ENCODE measurements around the gene PFKP. TPM values are rescaled to one million over a fixed set of nuclear protein-coding genes. Genes with fewer than 3 reads are reported as not detected.

Gene PFKP
- total RNA-seq, 1 experiment from 2014 or later, result 232 TPM

DNA sequence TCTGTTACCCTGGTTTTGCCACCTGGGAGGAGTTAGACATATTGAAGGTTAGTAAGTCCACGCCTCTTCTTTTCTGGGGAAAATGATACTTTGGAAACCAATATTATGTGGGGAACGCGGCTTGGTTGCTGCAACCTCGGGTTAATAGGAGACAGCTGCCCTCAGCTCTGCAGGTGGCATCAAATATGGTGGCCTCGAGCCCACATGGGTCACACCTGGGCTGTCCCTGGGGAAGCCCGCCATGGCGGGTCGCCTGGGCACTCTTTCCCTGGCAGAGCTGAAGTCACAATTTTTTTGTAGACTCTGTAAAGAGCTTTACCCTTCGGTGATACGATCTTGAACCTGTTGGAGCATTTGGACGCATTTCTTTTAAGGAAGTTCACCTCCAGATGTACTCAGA is 2.5 kb downstream of the PFKP start:
- no peak for DNase-seq (ENCODE audit: low read depth, low spot score)
- H3K9me3 ChIP-seq (ENCODE audit: control insufficient read depth, insufficient read depth, low read depth, low read length), result no peaks in the 10 kb centered on the region
- in situ Hi-C loops (cut with HindIII; ENCODE audit: low pct_unique_long_range_greater_than_20kb, low sequenced_read_pairs), result no loop called here
- ChIA-PET CTCF (no interaction called here), POLR2A (no interaction called here)
- BruUV-seq (replicated peaks), result no TSS peak
- H3K4me3 ChIP-seq (ENCODE audit: low read depth in 2 of 2, low read length in 2 of 2), result peak overlapping the region; percentile 67 to 80
- peak overlapping the region; percentile 75 for H3K27ac ChIP-seq (ENCODE audit: low read length)
- H3K27me3 ChIP-seq (ENCODE audit: control insufficient read depth, insufficient read depth, low read length), result no peaks in the 10 kb centered on the region
- ATAC-seq, result no peak
- intact Hi-C loops (cut with micrococcal nuclease; ENCODE audit: unreplicated experiment), result no loop called here
- TF ChIP-seq SIN3A (IDR thresholded peaks at IDR 0.05; ENCODE audit: borderline replicate concordance, insufficient read depth, low read depth, low read length) (no peak), POLR2AphosphoS5 (IDR thresholded peaks at IDR 0.05; ENCODE audit: low read depth, low read length) (no peak), REST (IDR thresholded peaks at IDR 0.05; ENCODE audit: insufficient read depth in 1 of 2, low read depth in 2 of 2, low read length in 1 of 2) (no peak), TCF7L2 (IDR thresholded peaks at IDR 0.05; ENCODE audit: low read depth, low read length) (no peak)
- TF ChIP-seq, protein P1, sequence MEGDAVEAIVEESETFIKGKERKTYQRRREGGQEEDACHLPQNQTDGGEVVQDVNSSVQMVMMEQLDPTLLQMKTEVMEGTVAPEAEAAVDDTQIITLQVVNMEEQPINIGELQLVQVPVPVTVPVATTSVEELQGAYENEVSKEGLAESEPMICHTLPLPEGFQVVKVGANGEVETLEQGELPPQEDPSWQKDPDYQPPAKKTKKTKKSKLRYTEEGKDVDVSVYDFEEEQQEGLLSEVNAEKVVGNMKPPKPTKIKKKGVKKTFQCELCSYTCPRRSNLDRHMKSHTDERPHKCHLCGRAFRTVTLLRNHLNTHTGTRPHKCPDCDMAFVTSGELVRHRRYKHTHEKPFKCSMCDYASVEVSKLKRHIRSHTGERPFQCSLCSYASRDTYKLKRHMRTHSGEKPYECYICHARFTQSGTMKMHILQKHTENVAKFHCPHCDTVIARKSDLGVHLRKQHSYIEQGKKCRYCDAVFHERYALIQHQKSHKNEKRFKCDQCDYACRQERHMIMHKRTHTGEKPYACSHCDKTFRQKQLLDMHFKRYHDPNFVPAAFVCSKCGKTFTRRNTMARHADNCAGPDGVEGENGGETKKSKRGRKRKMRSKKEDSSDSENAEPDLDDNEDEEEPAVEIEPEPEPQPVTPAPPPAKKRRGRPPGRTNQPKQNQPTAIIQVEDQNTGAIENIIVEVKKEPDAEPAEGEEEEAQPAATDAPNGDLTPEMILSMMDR (IDR thresholded peaks at IDR 0.05), result no peak
- H3K4me1 ChIP-seq (ENCODE audit: control insufficient read depth, insufficient read depth, low read length), result peaks cover 47% of the 10 kb centered on the region
- H3K36me3 ChIP-seq (ENCODE audit: control insufficient read depth, insufficient read depth, low read length), result peaks cover 2% of the 10 kb centered on the region; the same call in 1 of the 2 replicates

- in situ Hi-C loops (cut with HindIII; ENCODE audit: low pct_unique_long_range_greater_than_20kb, low sequenced_read_pairs), result no loop called here
- TF ChIP-seq TCF7L2 (IDR thresholded peaks at IDR 0.05; ENCODE audit: low read depth, low read length) (no peak), POLR2AphosphoS5 (IDR thresholded peaks at IDR 0.05; ENCODE audit: low read depth, low read length) (no peak), SIN3A (IDR thresholded peaks at IDR 0.05; ENCODE audit: borderline replicate concordance, insufficient read depth, low read depth, low read length) (no peak), REST (IDR thresholded peaks at IDR 0.05; ENCODE audit: insufficient read depth in 1 of 2, low read depth in 2 of 2, low read length in 1 of 2) (no peak)
- TF ChIP-seq, protein P1 (IDR thresholded peaks at IDR 0.05), result no peak
- Histone ChIP-seq H3K27ac (ENCODE audit: low read length) (peak overlapping the region; percentile 75), H3K4me1 (ENCODE audit: control insufficient read depth, insufficient read depth, low read length) (peaks cover 55% of the 10 kb centered on the region), H3K4me3 (ENCODE audit: low read depth in 2 of 2, low read length in 2 of 2) (peak overlapping the region in 1 of 2 experiments; percentile 21; a peak in 2 of 4 replicates), H3K27me3 (ENCODE audit: control insufficient read depth, insufficient read depth, low read length) (no peaks in the 10 kb centered on the region), H3K36me3 (ENCODE audit: control insufficient read depth, insufficient read depth, low read length) (peaks cover 2% of the 10 kb centered on the region; the same call in 1 of the 2 replicates), H3K9me3 (ENCODE audit: control insufficient read depth, insufficient read depth, low read depth, low read length) (no peaks in the 10 kb centered on the region)
- intact Hi-C loops (cut with micrococcal nuclease; ENCODE audit: unreplicated experiment), result no loop called here
- TSS peak; percentile 42 for BruUV-seq (replicated peaks)
- ATAC-seq (peak; percentile 73), DNase-seq (ENCODE audit: low read depth, low spot score) (peak; percentile 85)
- CTCF ChIA-PET, result interaction anchor here (1.0 kb wide), 1 partner anchor 10 kb away, joined by 5 read pairs; no protein-coding TSS in a partner anchor
- POLR2A ChIA-PET, result interaction anchor here (0.6 kb wide), 1 partner anchor 122 kb away, joined by 3 read pairs; no protein-coding TSS in a partner anchor
Observed at GRCh38 chr10:3071405-3072198, 4.3 kb downstream of the PFKP start.
